B cell (primary cell): ENCODE data around the gene GRAMD2A. TPM values are rescaled to one million over a fixed set of nuclear protein-coding genes. Genes with fewer than 3 reads are reported as not detected.

Source experiments
- ATAC-seq: fragments of 200-7000 bp; cut with Tn5 transposase; one replicate; pipeline ENCODE4 v1.10.0; 2021; ENCODE audit warnings: low read depth, mild to moderate bottlenecking, moderate number of reproducible peaks, moderate library complexity
- CTCF ChIA-PET: fragments of 350-600 bp; sonication (Branson Sonifier 250); formaldehyde crosslinking; loops from one replicate; lab custom pipeline; 2021; ENCODE audit warnings: antibody characterized with exemption, inconsistent platforms; lab: Charles Lee
- POLR2A ChIA-PET: fragments of 350-600 bp; sonication (Branson Sonifier 250); formaldehyde crosslinking; loops from one replicate; lab custom pipeline; 2021; ENCODE audit warnings: antibody characterized with exemption; lab: Charles Lee
- DNase-seq: peaks from one replicate; pipeline ENCODE4 v3.0.0; 2013
- H2AFZ ChIP-seq: 2 replicates; pipeline ENCODE4 v1.6.1; 2012; ENCODE audit warnings: mild to moderate bottlenecking, low read depth, low read length; ENCODE audit not compliant: insufficient read depth, poor library complexity, severe bottlenecking
- H3K27ac ChIP-seq, 2 donors: 1 replicate in 1 of 2; 2 replicates in 1 of 2; pipeline ENCODE4 v1.5.1; 2012 to 2013; ENCODE audit warnings: low read length in 2 of 2, mild to moderate bottlenecking in 2 of 2, moderate library complexity in 1 of 2
- H3K27me3 ChIP-seq, 4 experiments: fragments of 200-600 bp in 1 of 4; sonication (generic) in 1 of 4; replicated peaks in 1 of 4; 1 replicate in 2 of 4; 2 replicates in 2 of 4; pipeline versions ENCODE4 v1.6.1 to v1.7.0; 2013 to 2016; ENCODE audit warnings: low read length in 3 of 4, mild to moderate bottlenecking in 2 of 4, mixed read lengths in 1 of 4, moderate library complexity in 1 of 4; ENCODE audit not compliant: insufficient read depth in 4 of 4, control insufficient read depth in 3 of 4; ENCODE audit errors: control extremely low read depth in 1 of 4
- H3K36me3 ChIP-seq, 2 experiments: replicated peaks in 1 of 2; 1 replicate in 1 of 2; 2 replicates in 1 of 2; pipeline versions ENCODE4 v1.6.1 to v1.7.1; 2013; ENCODE audit warnings: low read length in 1 of 2; ENCODE audit not compliant: insufficient read depth in 2 of 2, control insufficient read depth in 1 of 2; ENCODE audit errors: control extremely low read depth in 1 of 2, extremely low read depth in 1 of 2
- H3K4me1 ChIP-seq, 2 donors: fragments of 200-600 bp in 1 of 2; sonication (generic) in 1 of 2; 1 replicate in 1 of 2; 2 replicates in 1 of 2; pipeline versions ENCODE4 v1.5.1 to v1.6.1; 2013 to 2017; ENCODE audit warnings: low read length in 2 of 2; ENCODE audit not compliant: control insufficient read depth in 2 of 2, insufficient read depth in 2 of 2
- H3K4me2 ChIP-seq: replicated peaks from 2 replicates; pipeline ENCODE3; 2012; ENCODE audit warnings: mild to moderate bottlenecking, low read depth, low read length; ENCODE audit not compliant: poor library complexity, severe bottlenecking
- H3K4me3 ChIP-seq, 5 experiments: fragments of 200-600 bp in 1 of 5; sonication (generic) in 1 of 5; 1 replicate in 3 of 5; 2 replicates in 2 of 5; pipeline versions ENCODE4 v1.5.1 to v1.7.0; 2011 to 2016; ENCODE audit warnings: low read length in 4 of 5, mild to moderate bottlenecking in 4 of 5, low read depth in 2 of 5, control low read depth in 1 of 5, moderate library complexity in 1 of 5; ENCODE audit not compliant: insufficient read depth in 1 of 5; ENCODE audit errors: control extremely low read depth in 1 of 5, extremely low read depth in 1 of 5
- H3K79me2 ChIP-seq: fragments of 200-600 bp; sonication (generic); one replicate; pipeline ENCODE4 v1.6.0; 2016; ENCODE audit warnings: low read length; ENCODE audit not compliant: control insufficient read depth, insufficient read depth
- H3K9ac ChIP-seq: fragments of 200-600 bp; sonication (generic); 2 replicates; pipeline ENCODE4 v1.6.1; 2017; ENCODE audit warnings: mild to moderate bottlenecking, low read length, moderate library complexity
- H3K9me3 ChIP-seq, 3 donors: one replicate each; pipeline versions ENCODE4 v1.6.1 to v1.7.1; 2013; ENCODE audit warnings: low read length in 2 of 3; ENCODE audit not compliant: control insufficient read depth in 2 of 3, insufficient read depth in 1 of 3; ENCODE audit errors: control extremely low read depth in 1 of 3
- H4K20me1 ChIP-seq: 2 replicates; pipeline ENCODE4 v1.6.0; 2012; ENCODE audit warnings: mild to moderate bottlenecking, low read length; ENCODE audit not compliant: insufficient read depth, control insufficient read depth, poor library complexity, severe bottlenecking
- H3K27ac Mint-ChIP-seq: one replicate; pipeline ENCODE4 v1.8.0; 2021; ENCODE audit warnings: mixed read lengths
- H3K27me3 Mint-ChIP-seq: one replicate; pipeline ENCODE4 v1.8.0; 2021; ENCODE audit warnings: mixed read lengths
- H3K4me1 Mint-ChIP-seq: one replicate; pipeline ENCODE4 v1.8.0; 2021; ENCODE audit warnings: mixed read lengths
- H3K4me3 Mint-ChIP-seq: one replicate; pipeline ENCODE4 v1.8.0; 2021; ENCODE audit warnings: mixed read lengths
- H3K9me3 Mint-ChIP-seq: one replicate; pipeline ENCODE4 v1.8.0; 2022; ENCODE audit warnings: mixed read lengths; ENCODE audit not compliant: insufficient read depth
- EZH2 ChIP-seq: IDR thresholded peaks from 2 replicates; pipeline ENCODE4 v1.6.1; 2012; ENCODE audit warnings: borderline replicate concordance, low read depth, mild to moderate bottlenecking, moderate library complexity, low read length; ENCODE audit not compliant: insufficient read depth, poor library complexity, severe bottlenecking
- WGBS: methylation state at CpG from one replicate; pipeline ENCODE4 v1.1.5; 2013; ENCODE audit warnings: missing lambda C conversion rate; ENCODE audit not compliant: insufficient coverage; 5-methylcytosine and 5-hydroxymethylcytosine counted together
- intact Hi-C: fragments of 100-400 bp; cut with micrococcal nuclease; formaldehyde crosslinking; loops from one replicate; pipeline ENCODE4 v1.10.0; 2022
- polyA plus RNA-seq: library from polyadenylated mRNA; depleted of rRNA; stranded (reverse); fragments of >200 nt; gene quantifications from 2 replicates; pipeline ENCODE4 v1.2.3, GENCODE V29; 2012
- total RNA-seq, 2 donors: library from RNA; stranded (reverse); fragments of 120-200 nt in 1 of 2; gene quantifications; 1 replicate in 1 of 2; 2 replicates in 1 of 2; pipeline versions ENCODE4 v1.2.3 to v1.2.4, GENCODE V29; 2013 to 2022
- TF ChIP-seq, protein P1 (sequence below): fragments of 200-600 bp; IDR thresholded peaks from one replicate; pipeline ENCODE4 v1.8.0; 2022; ENCODE audit warnings: antibody characterized with exemption, mild to moderate bottlenecking

GRAMD2A gene
- total and polyA plus RNA-seq, 2 donors (not counting 1 experiment from before 2014, with no cell fraction given), result not detected

DNA sequence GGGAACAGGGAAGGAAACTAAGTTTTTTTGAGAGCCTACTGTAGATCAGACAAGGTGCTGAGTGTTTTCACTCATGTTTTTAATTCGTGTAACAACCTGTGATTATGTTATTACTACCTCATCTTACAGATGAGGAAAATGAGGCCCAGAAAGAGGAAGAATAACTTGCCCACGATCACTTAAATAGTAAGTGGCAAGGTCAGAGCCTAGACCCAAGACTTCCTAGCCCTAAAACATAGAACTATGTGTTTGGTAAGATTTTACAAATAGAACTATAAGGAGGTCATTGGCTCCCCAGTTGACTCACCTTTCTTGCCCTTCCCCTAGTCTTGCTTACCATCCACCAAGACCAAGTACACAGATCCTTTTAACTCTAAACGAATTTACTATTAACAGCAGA lies 65.7 kb downstream of the GRAMD2A start:
- Histone ChIP-seq H3K79me2 (no peaks in the 10 kb centered on the region), H3K27me3 (no peaks in the 10 kb centered on the region), H3K36me3 (no peaks in the 10 kb centered on the region), H3K4me1 (no peaks in the 10 kb centered on the region), H2AFZ (no peak overlapping the region), H3K9me3 (no peaks in the 10 kb centered on the region), H3K4me3 (no peak overlapping the region), H4K20me1 (no peaks in the 10 kb centered on the region), H3K9ac (no peak overlapping the region), H3K27ac (no peak overlapping the region), H3K4me2 (no peak overlapping the region)
- DNase-seq, result no peak
- ChIA-PET CTCF (no interaction called here), POLR2A (no interaction called here)
- no peak for ATAC-seq
- no peak overlapping the region for H3K27ac Mint-ChIP-seq
- no peak overlapping the region for H3K4me3 Mint-ChIP-seq
- no peaks in the 10 kb centered on the region for H3K27me3 Mint-ChIP-seq
- no CpG with 5 or more reads among the region's 3 CpGs for WGBS
- peaks cover 3% of the 10 kb centered on the region for H3K4me1 Mint-ChIP-seq
- intact Hi-C loops, result no loop called here
- TF ChIP-seq EZH2, result no peak
- TF ChIP-seq, protein P1, sequence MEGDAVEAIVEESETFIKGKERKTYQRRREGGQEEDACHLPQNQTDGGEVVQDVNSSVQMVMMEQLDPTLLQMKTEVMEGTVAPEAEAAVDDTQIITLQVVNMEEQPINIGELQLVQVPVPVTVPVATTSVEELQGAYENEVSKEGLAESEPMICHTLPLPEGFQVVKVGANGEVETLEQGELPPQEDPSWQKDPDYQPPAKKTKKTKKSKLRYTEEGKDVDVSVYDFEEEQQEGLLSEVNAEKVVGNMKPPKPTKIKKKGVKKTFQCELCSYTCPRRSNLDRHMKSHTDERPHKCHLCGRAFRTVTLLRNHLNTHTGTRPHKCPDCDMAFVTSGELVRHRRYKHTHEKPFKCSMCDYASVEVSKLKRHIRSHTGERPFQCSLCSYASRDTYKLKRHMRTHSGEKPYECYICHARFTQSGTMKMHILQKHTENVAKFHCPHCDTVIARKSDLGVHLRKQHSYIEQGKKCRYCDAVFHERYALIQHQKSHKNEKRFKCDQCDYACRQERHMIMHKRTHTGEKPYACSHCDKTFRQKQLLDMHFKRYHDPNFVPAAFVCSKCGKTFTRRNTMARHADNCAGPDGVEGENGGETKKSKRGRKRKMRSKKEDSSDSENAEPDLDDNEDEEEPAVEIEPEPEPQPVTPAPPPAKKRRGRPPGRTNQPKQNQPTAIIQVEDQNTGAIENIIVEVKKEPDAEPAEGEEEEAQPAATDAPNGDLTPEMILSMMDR, result no peak
- H3K9me3 Mint-ChIP-seq, result no peaks in the 10 kb centered on the region

GRCh38 chr15:72130272-72130671 lies 67.3 kb downstream of the GRAMD2A start:
- no peaks in the 10 kb centered on the region for H3K36me3 ChIP-seq
- no peak overlapping the region for H3K4me3 ChIP-seq
- Mint-ChIP-seq H3K9me3 (no peaks in the 10 kb centered on the region), H3K27ac (no peak overlapping the region), H3K4me1 (peaks cover 3% of the 10 kb centered on the region), H3K27me3 (no peaks in the 10 kb centered on the region), H3K4me3 (no peak overlapping the region)
- TF ChIP-seq, protein P1, result no peak
- no peak for TF ChIP-seq EZH2
- H3K4me1 ChIP-seq, result no peaks in the 10 kb centered on the region
- ChIA-PET POLR2A (no interaction called here), CTCF (interaction anchor here (1.0 kb wide), 1 partner anchor 387 kb away, joined by 3 read pairs; no protein-coding TSS in a partner anchor)
- ATAC-seq (no peak), DNase-seq (no peak)
- H3K27me3 ChIP-seq, result no peaks in the 10 kb centered on the region
- H3K27ac ChIP-seq, result no peak overlapping the region
- no peaks in the 10 kb centered on the region for H3K9me3 ChIP-seq
- no peaks in the 10 kb centered on the region for H4K20me1 ChIP-seq
- H3K9ac ChIP-seq, result no peak overlapping the region
- intact Hi-C loops, result no loop called here
- H3K79me2 ChIP-seq, result no peaks in the 10 kb centered on the region
- H3K4me2 ChIP-seq, result no peak overlapping the region
- no peak overlapping the region for H2AFZ ChIP-seq
- WGBS, result 90% methylated on average over 2 of the region's 4 CpGs
